GM20431 (cell line): ENCODE measurements around the gene ANKRD27.

Experiments used
- in situ Hi-C: fragments of 300-500 bp; cut with MseI, MboI; formaldehyde crosslinking; loops from one replicate; pipeline ENCODE4 v1.15.0; 2020; ENCODE audit warnings: low sequenced_read_pairs; ENCODE audit not compliant: unreplicated experiment

The ANKRD27 gene

DNA sequence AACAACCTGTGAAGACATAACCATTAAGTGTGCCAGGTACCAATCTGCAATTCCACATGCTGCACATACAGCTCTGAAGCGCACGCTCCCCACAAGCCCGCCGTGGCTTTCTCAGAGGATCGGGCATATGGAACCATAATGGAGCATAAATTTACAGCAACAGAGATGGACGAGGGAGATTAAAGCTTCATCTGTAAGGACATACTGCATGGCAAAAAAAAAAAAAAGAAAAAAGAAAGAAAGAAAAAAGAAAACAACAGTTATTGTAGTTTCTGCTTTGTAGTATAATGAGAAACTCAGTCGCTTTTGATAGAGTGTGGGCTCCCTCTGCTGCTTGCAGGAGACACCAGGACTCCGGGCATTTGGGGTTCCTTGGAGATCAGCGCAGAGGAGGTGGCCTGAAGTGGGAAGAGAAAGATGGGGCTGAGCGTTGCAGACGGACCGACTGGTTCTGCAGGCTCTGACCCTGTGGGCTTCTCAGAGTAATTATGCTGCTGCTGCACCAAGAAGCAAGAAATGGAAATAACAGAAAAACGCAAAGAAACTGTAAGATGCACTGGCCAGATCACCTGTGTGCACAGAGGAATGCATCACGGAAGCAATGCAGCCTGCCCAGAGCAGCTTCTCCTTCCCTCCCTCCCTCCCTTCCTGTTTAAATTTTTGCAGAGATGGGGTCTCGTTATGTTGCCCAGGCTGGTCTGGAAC is 104.7 kb downstream of the ANKRD27 start:
- in situ Hi-C loops: loop anchor here (25.0 kb wide), 1 partner anchor 233 kb away; the partner anchor contains the start of gene ZNF507

- in situ Hi-C loops: loop anchor here (10.0 to 25.0 kb wide), 2 partner anchors 230 to 1903 kb away; partner anchors contain the start of gene ZNF507
Observed at GRCh38 chr19:32567486-32567885, 107.5 kb downstream of the ANKRD27 start.

GRCh38 chr19:32566246-32566830 is 108.6 kb downstream of the ANKRD27 start:
- in situ Hi-C loops: loop anchor here (10.0 to 25.0 kb wide), 2 partner anchors 229 to 1902 kb away; partner anchors contain the start of gene ZNF507

GRCh38 chr19:32563761-32564160 is 111.2 kb downstream of the ANKRD27 start:
- in situ Hi-C loops: loop anchor here (10.0 to 25.0 kb wide), 2 partner anchors 226 to 1899 kb away; partner anchors contain the start of gene ZNF507

DNA sequence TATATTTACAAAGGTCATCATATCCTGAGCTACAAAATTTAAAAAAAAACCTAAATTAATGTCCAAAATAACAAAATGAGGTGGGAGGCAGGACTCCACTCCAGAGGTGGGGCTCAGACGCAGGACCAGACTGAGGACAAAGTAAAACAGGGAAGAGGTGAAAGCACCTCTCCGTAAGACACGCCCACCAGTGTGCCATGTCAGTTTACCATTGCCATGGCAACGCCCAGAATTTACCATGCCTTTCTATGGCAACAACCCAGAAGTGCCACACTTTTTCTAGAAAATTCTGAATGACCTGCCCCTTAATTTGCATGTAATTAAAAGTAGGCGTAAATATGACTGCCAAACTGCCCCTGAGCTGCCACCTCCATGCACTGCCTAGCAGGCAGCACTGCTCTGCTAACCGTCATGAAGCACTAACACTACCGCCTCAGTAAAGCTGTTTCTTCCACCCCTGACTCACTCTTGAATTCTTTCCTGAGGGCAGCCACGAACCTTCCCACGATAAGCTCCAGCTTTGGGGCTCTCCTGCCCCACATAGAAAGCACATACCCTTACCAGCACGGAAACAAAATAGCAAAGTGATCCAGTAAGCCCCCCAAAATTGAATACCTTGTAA is 116.3 kb downstream of the ANKRD27 start:
- in situ Hi-C loops: loop anchor here (25.0 kb wide), 1 partner anchor 221 kb away; the partner anchor contains the start of gene ZNF507

DNA sequence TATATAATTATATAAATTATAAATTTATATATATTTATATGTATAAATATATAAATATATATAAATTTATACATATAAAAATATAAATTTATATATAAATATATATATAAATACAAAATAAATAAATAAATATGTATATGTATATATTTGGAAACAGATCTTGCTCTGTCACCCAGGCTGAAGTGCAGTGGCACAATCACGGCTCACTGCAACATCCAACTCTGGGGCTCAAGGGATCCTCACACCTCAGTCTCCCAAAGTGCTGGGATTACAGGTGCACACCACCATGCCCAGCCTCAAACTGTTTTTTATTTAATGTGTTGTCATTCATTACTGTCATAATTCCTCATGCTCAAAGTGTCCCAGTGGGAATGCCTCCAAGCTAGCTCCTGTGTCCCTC is 119.2 kb downstream of the ANKRD27 start:
- in situ Hi-C loops: loop anchor here (25.0 kb wide), 1 partner anchor 218 kb away; the partner anchor contains the start of gene ZNF507

DNA sequence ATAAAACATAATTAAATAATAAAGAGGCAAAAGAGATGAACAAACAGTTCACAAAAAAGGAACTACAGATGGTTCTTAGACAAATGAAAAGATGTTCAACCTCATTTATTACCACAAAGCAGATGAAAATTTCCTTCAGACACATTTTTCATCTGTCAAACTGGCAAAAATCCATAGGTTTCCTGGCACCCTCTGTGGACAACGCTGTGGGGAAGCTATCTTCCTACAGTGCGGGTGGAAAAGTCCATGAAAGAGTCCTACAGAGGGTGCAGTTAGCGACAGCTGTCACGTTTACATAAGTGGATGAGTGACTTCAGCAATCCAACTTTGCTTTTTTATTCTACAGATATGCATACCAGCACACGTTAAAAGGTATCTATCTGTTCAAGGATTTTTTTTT is 124.3 kb downstream of the ANKRD27 start:
- in situ Hi-C loops: loop anchor here (25.0 kb wide), 1 partner anchor 213 kb away; the partner anchor contains the start of gene ZNF507
